HG03064 (cell line): ENCODE measurements around the gene IL3RA.
"Not testable (repeated sequence)": the region's sequence is repeated elsewhere in the genome, so short reads cannot be mapped to it uniquely, and the experiment has no call there.

Experiments
- ATAC-seq: cut with Tn5 transposase; IDR thresholded peaks from one replicate; pipeline ENCODE4 v1.9.1; 2021; ENCODE audit warnings: low read depth; ENCODE audit not compliant: unreplicated experiment

Gene IL3RA

GRCh38 chrX:1419545-1420355 is 83.2 kb downstream of the IL3RA start:
- ATAC-seq, result no peak

- ATAC-seq, result no peak
Observed at GRCh38 chrX:1420371-1420770, 83.8 kb downstream of the IL3RA start.

DNA sequence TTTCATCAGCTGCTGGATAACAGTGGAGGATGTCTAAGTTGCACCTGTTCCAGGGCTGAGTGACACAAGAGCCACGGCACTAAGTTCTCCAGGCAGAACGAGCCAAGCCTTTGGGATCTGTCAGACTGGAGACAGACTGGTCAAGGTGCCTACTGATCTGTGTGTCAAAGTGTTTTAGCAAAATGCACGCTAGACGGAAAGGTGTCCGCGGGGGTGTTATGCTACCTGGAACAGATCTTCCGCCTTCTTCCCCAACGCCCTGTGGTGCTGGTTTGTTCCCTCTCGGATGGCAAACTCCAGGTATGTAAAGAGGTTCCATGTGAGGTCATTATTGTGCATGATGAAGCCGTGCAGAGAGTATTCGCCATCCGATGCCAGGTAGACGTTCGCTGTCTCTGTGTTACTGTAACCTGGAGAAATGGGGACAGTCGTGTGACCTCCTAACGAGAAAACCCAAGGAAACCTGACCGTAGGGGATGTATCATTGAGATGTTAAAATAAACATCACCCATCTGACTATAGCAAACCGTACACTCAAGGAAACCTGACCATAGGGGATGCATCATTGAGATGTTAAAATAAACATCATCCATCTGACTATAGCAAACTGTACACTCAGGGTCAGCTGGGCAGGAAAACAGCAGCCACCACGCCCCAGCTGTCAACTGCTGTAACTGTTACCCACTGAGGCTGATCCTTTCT is 85.0 kb downstream of the IL3RA start:
- ATAC-seq, result no peak

DNA sequence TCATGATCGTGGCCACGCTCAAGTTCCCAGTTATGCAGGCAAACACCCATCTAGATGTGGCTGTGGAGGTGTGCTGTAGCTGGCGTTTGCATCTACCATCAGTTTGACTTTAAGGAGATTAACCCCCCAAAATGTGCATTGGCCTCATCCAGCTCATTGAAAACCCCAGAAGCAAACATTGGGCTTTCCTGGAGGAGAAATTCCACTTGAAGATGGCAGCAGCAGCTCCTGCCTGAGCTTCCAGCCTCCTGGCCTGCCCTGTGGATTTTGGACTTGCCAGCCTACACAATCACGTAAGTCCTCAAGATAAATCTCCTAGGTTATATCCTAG is 85.5 kb downstream of the IL3RA start:
- ATAC-seq, result no peak

DNA sequence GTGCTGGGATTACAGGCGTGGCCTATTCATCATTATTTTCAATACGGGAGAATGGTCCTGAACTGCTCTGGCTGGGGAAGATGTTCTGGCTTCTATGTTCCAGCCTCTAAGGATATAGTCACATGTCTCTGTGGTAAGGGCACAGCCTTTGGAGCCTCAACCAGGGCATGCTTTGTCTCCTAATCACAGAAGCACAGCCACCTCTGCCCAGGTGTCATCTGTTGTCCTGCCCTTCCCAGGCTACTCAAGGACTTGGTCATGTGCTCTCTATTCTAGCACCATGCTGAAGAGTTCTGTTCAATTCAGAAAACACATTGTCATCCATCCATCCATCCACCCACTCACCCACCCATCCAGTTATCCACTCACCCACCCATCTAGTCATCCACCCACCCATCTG is 86.6 kb downstream of the IL3RA start:
- ATAC-seq, result no peak

- ATAC-seq, result no peak
Observed at GRCh38 chrX:1424147-1424851, 87.7 kb downstream of the IL3RA start.

- no peak for ATAC-seq
Observed at GRCh38 chrX:1425381-1425780, 88.8 kb downstream of the IL3RA start.

- not testable (repeated sequence) for ATAC-seq
Observed at GRCh38 chrX:1426321-1426720, 89.7 kb downstream of the IL3RA start.

DNA sequence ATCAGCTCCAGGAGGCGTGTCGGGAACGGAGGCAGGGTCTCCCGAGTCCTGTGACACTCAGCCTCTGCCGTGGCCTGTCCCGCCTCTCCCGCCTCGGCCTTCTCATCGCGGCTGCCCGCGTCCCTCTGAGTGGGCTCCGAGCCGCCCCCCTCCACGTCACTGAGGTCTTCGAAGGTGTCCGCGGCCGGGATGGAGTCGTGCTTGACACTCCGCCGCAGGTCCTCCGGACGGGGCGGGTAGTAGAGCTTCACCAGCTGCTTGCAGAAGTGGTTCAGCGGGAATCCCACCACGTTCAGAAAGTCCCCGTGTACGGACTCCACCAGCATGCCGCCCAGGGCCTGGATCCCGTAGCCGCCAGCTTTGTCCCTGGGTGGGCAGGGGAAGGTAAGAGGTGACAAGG is 91.2 kb downstream of the IL3RA start:
- ATAC-seq, result no peak

GRCh38 chrX:1430451-1430850 is 93.9 kb downstream of the IL3RA start:
- no peak for ATAC-seq
